NCI-H187 treated with DMSO at 0.1 percent for 48 hours (cell line): ENCODE data around the gene CORO1C.
A peak's percentile ranks its signal among the peaks of the same experiment; 100 is the strongest.

Source experiments
- DNase-seq: peaks from one replicate; lab custom pipeline; 2025; lab: John Stamatoyannopoulos, UW

Gene CORO1C

DNA sequence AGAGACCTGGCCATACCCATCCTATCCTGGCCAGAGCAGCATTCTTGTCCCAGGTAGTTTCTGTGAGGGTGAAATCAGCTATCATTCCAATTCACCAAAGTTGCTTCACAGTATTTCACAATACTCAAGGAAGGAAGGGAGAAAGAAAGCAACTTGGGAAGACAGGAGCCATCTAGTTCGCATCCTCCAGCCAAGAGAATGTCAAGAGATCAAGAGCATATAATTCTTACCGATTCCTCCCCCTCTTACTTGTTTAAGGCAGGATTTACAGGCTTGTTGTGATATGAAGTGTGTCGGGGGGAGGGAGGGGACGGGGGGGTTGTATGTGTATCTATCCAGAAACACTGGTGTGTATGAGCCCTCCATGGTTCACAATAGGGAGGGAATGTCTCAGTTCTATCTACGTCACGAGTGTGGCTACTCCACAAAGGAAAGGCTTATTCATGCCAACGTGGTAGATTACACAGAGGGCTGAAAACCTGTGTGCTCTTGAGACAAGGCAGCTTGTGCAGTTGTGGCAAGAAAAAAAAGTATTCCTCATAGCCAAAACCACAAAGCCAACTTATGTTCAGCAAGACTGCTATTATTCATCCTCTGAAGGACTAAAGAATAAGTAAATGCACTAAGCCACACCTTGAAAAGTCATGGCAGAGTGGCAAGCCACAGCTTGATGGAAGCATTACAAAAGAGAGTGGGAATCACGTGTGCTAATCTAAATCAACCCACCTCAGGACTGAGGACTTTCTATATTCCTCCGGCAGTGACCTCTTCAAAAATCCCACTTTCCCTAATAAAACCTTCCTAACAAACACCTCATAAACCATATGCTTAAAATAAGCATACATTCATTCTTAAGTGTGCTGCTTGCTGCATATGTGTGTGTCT is 35.0 kb downstream of the CORO1C start:
- DNase-seq = peak; percentile 94

DNA sequence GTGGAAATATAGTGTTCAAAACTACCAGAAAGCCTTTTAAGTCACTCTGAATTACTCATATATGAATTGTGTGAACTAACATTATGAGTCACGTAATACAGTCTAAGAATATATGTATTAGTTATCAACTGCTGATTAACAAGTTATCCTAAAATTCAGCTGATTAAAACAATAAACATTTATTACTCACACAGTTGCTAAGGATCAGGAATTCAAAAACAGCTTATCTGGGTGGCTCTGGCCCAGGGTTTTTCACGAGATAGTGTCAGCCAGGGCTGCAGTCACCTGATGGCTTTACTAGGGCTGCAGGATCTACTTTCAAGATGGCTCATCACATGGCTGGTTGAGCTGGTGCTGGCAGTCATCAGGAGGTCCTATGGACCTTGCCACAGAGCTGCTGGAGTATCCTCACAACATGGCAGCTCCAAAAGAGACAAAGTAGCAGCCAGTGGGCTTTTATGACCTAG is 36.5 kb downstream of the CORO1C start:
- no peak for DNase-seq

DNA sequence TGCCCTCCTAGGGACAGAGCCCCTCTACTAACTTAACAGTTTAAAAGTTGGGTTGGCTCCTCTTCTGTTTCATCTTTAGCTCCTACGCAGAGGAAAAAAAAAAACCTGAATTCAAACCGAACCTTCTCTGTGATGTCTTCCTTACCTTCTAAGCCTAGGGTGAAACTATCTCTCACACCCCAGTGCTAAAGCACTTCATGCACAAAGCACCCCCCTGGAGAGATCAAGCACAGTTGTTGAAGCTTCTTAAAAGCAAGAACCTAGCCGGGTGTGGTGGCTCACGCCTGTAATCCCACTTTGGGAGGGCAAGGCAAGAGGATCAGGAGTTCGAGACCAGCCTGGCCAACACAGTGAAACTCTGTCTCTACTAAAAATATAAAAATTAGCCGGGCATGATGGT is 37.6 kb downstream of the CORO1C start:
- DNase-seq = no peak

DNA sequence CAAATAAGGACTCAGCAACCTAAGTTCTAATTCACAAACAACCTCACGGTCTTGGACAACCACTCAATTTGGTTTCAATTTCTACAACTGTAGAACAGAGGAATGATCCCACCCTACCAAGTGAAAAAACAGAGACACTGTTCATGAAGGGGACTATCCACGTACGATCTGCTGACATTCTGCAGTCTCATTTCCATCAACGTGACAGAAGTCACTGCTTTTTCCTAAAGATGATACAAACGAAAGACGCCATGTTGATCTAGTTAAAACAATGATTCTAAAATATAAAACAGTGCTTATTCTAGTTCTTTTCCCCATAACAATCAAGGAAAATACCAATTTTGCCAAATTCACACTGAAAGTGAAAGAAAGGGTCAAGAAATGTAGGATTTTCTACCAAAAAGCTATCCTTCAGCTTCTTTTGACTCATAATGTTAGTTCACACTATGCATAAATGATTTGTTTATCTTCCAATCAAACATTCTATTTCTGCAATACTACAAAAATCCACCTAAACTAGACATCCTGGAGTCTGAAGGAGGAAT is 38.1 kb downstream of the CORO1C start:
- DNase-seq = no peak

DNA sequence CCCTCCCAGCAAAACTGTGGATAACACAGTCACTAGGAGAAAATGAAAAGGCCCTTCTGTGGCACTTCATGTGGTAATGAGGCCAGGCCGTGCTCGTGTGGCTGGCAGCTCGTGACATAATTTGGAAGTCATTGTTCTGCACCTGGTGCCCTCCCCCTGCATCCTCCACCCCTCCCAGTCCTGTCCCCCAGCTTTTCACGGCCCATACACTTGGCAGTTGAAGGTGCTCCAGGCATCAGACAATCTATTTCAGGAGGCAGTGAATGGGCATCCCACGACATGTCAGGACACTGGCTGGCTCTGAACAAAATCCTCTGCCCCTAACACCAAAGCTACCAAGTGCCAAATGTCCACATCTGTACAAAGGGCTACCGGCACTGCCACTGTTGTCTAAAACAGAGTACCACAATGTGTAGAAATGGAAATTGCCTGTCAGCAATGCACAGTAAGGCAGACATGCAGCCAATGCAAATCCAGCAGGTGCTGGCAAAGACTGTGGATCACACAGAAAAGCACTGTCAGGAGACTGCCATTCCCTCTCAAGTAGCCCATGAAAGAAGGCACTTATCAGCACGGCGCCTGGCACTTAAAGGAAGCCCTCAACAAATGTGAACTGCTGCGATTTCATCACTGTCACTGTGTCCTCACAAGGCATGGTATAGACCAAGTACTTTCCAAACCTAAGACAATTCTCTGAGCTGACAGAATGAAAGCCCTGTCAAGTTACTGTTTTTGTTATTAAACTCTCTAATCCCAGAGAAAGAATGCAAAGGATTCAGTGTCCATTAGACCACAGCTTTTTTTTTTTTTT is 39.1 kb downstream of the CORO1C start:
- DNase-seq = peak; percentile 98

DNA sequence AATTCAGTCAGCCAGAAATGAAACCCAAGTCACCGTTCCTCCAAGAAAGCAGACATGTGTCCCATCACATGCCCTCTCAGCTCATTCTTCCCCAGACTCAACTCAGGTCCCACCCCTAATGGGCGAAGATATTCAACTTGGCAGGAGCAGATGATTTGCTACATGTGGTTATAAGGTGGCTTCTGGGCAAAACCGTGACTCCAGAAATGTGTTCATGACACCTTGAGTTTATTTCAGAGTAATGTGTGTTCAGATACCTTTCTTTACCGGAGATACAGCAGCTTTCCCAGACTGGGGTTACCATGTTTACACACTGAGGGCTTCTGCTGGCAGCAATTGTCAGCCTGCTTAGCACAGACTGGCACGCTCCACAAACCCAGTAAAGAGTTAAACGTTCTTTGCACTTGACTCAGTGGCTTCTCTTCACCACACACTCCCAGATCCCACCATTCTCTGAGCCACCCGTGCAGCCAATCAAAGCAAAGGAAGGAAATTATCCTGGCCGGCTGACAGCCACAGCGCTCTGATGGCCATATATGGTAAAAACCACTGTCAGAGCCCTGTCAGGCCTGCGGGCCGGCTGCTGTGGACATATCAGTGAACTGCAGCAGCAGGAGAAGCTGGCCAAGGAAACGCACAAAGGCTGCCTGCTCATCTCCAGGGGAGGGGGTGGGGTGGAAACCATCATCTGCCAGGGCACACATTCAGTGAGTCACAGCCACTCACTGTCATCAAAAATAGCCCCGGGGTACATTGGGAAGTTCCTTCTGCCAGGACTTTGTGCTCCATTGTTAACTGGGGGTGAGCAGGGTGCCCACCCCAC is 39.9 kb downstream of the CORO1C start:
- DNase-seq = peak; percentile 98

DNA sequence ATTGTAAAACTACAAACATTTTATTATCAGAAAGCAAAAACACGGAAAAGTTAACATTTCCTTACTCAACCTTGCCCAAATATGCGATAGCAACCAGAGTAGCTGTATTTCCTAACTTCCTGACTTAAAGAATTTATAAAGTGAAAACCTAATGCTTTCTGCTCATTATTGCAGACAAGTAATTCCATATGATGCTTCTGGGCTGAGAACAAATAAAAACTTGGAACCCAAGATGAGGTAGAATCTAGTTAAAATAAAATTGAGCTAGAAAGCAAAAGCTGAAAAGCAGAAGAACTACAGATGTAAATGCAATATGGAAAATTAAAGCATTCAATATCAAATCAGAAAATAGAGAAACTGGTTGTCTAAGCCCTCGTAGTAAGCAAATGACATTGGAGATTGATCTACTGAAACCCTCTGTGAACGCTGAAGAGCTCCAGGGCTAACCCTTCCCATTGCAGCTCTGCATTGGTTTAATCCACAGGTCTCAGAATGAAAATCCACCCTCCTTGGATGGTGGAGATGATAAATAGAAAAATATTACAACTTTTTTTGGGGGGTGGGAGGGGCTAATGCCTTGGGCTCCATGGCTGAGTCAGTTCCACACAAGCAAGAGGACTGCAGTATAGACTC is 40.7 kb downstream of the CORO1C start:
- no peak for DNase-seq

DNA sequence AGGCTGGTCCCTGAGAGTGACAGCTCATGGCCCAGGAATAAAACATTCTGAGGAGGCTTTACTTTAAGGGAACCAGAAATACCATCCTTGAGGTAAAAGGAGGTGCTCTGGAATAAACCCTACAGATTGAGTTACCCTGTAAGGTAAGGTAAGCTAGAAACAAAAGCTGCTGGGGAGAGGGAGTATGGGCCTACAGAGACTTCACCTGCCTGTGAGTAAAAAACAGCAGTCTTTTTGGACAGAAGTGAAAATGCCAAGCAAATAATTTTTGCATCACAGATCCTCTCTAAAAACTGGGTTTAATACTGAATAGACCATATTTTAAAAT is 41.2 kb downstream of the CORO1C start:
- no peak for DNase-seq

DNA sequence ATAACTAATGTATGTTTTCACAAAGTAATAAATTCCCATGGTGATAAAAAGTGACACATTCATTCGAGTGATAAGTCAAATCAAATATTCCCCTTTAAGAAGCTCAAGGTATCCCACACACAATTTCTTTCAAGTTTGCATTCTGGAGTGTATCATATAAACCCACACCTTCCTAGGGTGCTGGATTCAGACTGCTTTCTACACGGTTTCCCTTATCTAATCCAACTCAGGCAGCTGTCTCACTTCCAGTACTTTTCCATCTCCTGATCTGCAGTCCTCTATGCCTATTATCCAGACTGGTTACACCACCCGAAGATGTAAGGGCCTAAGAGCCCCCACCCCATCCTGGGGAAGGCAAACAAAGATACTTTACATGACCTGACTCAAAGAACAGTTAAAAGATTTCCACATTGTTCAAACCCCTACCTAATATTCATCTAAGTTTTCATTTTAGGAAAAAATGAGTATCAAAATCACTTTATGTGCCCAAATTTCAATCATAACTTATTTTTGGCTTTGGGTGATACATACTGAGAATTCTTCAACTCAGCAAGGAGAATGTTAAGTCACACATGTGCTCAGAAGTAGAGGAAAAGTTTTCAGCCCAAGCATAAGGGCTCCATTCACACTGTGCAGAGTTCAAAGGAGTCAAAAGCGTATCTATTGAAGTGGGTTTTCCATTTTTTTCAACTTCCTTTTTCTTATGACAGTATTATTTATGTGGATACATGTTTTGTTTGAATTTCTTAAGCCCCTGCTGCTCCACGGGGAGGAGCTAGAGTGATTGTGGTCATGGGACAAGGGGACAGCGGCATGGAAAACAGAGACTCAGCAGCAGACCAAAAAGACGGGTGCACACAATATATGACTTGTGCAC is 41.8 kb downstream of the CORO1C start:
- no peak for DNase-seq

DNA sequence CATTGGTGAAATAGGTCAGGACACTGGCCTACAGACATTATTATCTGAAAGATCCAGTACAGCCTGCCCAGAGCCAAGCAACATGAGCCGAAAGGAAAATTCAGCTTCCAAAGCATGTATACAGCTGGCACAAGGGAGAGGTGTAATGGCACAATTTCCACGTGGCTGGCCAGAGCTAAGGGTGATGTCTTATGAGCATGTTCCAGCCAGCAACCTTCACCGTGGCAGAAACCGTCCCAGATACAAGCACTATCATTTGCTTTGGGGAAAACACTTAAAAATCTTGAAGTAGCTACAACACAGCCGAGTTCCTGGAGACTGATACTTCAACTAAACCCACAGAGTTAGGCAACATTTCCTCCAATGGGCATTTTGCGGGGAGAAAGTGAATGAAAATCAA is 44.5 kb downstream of the CORO1C start:
- DNase-seq = no peak

DNA sequence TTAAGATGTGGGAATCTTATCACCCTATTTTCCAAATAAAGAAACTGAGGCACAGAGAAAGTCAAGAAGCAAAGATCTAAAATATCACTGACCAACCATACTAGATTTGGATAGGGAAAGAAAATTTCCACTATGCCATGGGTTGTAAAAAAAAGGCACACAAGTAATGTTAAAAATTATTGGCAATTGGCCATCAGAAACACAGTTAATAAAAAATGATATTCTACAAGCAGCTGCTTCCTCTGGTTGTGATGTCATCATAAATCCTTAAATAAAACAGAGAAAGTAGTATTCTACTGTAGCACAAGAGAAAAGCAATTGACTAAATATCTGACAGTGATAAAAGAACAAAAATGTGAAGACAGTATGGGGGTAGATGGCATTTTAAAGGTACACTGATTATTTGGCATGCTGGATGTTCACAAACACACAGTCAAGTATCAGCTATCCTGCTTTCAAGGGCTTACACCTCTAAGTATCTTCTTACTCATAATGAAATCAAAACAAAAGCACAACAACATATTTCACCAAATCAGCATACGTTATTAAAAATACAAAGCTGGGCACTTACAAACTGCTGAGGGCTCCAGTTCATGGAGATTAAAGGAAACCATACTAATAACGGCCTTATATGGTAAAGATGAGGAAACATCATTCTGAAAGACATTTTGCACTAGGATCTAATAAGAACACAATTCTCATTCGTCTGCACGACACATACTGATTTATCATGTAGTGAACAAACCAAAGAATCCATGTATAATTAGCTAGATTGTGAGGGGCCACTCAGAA is 45.7 kb downstream of the CORO1C start:
- DNase-seq = no peak

DNA sequence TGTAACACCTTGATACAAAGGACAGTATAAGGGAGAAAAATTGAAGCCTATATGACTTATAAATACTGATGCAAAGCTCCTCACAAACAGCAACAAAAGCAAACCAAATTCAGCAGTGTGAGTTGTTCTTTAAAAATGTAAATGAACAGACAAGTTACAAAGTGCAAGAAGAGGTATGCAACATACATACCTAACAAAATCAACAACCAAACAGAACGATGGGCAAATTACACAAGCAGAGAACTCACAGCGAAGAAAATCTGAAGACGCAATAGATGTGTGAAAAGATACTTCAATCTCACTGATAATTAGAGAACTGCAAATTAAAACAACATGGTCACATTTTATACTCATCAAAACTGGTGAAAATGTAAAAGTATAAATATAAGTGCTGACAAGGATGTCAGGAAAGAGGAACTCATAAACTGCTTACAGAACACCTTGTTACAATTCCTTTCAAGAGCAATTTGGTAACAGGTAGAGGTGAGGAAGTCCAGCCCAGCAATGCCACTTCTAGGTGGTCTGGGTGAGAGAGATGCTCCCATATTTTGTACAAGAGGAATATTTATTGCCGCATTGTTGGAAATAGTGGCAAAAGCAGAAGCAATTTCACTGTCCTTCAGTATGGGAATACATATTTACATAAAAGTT is 47.3 kb downstream of the CORO1C start:
- DNase-seq = no peak

DNA sequence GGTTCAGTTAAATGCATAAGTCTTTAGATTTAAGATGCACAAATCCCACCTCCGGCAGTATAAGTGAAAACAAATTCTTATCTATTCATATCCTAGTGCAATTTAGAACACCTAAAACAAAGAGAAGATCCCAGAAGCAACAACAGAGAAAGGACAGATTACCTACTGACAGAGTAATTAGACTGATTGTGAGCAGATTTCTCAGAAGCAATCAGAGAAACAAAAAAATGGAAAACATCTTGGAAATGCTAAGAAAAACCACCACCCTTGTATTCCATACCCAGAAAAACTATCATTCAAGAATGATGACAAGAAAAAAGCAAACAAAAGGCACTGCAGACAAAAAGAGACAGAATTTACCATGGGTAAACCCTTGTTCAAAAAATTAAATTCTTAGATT is 50.0 kb downstream of the CORO1C start:
- DNase-seq = no peak

DNA sequence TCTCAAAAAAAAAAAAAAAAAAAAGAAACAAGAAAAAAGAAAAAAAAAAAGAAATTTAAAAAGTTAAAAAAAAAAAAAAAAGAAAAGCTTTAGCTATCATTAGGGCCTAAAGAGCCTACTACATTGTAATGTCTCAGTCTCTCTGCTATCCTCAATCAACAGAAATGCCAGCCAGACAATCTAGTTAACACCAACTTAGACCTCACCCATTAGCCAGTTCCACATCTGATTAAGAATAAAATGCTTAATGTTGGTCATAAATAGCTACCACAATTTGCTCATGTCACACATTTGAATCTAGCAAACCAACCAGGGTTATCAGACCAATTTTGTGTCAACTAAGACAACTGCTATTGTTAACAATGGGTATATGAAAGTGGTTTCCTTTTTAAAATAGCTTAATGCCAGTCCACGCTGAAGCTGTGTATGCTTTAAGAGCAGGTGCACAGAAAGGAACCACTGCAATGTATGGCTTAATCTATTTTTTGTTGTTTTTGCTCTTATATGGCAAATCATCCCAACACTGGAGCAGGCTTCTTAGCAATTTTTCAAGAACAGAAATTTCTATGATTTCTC is 52.1 kb downstream of the CORO1C start:
- no peak for DNase-seq

DNA sequence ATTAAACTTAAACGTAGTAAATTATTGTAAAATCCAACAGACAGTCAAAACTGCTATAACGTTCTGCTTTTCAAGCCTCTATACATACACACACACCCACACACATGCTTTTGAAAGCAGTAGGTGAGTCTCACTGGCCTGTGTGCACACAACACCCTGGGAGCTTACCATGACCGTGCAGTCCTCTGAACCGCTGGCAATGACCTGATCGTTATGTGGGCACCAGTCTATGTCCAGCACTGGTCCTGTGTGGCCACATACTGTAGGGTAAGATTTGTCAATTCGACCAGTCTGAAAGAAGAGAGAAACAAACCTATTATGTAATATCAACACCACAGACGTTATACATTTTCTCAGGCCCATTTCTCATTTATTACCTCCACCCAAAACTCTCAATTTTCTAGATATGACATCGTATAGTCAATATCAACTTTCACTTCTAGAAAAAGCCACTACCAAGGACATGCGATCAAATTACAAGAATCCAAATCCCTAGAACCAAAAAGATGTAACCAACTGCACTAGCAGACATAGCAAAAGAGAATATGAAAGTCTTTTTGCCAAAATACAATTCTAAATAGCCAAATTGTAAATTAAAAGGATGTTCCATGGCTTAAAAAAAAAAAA is 53.1 kb downstream of the CORO1C start:
- no peak for DNase-seq

DNA sequence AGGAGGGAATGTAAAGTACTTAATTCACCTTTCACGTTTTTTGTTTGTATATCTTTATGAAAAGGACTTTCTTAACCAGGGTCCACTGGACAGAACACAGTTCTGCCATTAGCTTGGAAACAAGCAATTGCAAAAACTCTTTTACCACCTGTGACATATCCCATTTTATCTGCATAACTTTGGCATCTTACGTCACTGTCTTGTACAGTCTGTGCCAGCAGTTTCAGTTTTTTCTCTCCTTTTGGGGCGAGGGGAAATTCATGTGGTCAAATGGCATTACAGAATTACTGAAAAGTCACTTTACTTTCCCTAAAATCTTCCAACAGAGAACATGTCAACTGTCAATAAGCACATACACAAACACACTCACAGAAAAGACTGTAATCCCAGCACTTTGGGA is 53.9 kb downstream of the CORO1C start:
- DNase-seq = no peak

DNA sequence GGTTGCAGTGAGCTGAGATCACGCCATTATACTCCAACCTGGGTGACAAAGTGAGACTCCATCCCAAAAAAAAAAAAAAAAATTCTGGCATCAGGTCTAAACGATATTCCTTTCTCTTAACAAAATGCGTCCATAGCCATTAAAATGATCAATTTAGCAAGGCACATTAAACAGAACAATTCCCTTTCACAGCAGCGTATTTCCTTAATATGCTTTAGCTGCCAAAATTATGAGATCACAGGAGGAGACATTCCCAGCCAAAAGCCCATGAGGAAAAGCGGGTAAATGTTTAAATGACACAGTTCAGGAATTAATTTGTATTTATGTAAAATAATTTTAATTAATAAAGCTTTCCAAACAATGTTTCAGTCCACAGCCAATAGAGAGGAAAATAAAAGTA is 54.6 kb downstream of the CORO1C start:
- no peak for DNase-seq

DNA sequence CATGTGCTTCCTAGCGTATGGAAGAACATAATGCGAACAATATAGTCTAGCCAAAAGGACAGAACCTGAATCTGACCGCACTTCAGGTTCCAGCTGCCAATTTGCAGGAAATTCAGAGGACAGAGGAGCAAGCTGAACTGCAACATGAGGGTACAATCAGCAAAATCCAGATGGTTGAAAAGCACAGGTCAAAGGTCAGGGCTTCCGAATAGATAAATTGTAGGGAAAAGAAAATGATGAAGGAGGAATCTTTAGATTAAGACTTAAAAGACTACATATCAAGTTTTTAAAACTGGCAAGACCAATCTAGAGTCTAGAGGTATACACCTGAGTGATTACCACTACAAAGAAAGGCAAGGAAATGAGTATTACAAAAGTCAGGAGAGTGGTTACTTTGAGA is 55.5 kb downstream of the CORO1C start:
- no peak for DNase-seq
